GM21515 (cell line): ENCODE results near the gene ACTN2.

Experiments used
- ATAC-seq: cut with Tn5 transposase; IDR thresholded peaks from one replicate; pipeline ENCODE4 v1.9.1; 2021; ENCODE audit not compliant: unreplicated experiment

The ACTN2 gene

DNA sequence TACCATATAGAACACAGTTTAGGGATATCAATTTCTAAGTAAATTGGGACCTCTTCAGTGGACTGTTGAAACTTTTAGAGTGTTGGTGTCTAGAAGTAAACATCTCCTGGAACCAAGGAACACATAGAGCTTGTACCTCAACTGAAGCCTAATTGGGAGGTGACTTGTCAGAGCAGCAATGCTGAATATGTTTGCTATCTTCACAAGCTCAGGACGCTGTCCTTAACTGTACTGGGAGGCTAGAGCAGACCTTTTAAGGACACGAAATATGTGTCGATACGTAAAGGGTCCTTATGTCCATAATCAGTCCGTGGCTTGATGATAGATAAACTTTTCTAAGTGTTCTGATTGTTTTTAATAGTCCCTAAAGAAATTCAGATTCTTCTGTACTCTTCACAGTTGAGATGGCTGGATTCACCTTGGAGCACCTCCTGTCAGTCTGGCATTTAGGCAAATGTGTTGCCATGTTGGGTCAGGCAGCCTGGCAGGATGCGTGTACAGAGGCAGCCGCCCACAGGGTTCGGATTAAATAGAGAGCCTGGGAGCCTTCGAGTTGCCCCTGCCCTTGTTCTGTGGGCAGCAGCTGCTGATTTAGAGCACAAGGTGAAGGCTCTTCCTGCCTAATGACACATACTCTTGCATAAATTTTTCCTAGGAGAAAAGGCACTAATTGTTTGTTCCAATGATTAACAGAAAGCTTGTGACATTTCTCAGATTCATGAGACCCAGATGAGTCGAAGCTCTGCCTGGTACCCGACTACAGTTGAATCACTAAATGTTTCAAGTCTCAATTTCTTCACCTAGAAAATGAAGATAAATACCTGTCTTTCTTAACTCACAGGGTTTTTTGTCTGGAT is 3.6 kb downstream of the ACTN2 start:
- ATAC-seq: no peak

DNA sequence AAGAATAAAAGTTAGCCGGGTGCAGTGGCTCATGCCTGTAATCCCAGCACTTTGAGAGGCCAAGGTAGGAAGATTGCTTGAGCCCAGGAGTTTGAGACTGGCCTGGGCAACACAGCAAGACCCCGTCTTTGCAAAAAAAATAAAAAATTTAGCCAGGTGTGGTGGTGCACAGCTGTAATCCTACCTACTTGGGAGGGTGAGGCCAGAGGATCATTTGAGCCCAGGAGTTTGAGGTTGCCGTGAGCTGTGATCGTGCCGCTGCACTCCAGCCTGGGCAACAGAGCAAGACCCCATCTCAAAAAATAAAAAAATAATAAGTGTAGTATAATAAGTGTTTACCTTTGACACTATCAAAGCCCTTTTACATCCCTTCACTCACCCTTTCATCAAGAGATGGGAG is 5.0 kb downstream of the ACTN2 start:
- no peak for ATAC-seq

DNA sequence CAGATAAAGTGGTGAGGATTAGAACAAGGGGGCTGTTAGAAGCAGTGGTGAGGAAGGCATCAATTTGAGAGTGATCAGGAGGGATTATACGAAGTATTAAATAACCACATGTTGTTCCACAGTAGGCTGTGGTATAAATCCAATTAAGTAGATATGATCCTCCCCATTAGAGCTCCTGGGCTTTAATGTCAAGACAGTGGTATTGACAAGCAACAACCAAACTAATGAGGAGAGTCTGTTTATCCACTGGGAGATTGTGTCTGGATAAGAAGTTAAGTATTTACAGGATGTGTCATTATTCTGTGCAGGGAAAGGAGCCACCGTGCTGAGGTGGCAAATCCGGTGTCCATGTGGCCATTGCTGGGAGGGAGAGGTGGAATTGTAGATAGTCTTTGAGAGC is 5.8 kb downstream of the ACTN2 start:
- ATAC-seq: no peak

DNA sequence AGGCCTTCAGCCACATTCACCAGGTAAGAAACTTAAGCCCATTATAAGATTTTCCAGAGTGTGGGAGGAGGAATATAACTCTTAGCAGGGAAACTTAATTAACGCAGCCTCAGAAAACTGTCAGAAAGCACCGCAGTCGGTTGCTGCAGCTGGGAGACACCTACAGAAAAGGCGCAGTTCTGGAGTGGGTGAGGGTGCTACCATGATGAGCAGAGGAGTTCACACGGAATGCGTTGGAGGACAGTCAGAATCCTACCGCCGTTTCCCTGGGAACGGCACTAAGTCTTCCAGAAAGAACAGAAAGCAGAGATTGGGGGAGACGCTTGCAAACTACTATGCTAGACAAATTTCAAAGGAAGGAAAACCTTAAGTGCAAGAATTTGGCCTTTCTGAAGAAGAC is 6.4 kb downstream of the ACTN2 start:
- ATAC-seq: no peak

DNA sequence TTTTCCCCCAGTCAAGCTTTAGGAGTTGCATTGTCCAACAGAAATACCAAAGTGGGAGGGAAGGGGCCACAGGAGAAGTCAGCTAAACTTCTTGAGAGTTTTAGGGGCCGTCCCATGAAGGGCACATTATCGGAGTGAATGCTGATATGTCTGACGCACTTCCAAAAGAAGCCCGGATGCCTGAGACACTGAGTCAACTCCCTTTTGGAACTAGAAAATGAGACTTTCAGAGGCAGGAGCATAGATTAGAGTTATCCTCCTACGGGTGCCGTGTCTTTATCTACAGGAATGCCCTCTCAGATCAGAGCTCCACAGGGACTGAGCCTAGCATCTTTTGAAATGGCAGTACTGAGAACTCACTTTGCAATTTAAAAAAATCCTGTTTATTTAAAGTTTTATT is 13.1 kb downstream of the ACTN2 start:
- ATAC-seq: no peak

DNA sequence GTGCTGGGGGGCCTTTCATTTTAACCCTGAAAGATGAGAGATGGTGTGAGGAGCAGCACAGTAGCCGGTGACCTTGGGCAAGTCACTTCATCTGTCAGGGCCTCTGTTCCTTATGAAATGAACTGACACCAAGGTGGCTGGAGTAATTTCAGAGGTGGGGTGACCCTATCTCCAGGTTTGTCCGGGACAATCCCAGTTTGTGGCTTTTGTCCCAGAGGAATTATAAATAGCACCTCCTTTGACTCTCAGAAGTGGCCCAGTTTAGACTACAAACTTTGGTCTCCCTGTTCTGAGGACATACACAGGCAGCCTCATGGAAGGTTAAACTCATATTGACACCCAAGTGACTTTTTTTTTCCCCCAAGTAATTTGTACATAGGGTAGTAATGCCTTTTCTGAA is 14.6 kb downstream of the ACTN2 start:
- no peak for ATAC-seq

DNA sequence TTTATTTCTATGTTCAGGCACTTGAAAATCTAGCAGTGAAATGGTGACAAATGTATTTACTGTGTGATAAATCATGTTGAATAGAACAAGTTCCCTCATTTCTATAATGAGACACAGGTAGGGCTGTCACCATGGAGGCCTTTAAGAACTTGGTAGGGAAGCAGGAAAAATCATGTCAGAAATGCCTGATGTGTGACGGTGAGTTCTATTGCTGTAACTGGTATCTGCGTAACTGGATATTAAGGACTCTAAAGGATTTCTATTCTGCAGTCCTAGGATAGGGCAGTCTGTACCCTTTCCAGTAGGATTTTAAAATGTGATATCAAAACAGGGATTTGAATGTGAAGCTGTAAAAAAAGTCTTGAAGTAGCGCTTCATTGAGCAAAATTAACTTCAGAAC is 15.5 kb downstream of the ACTN2 start:
- ATAC-seq: no peak

DNA sequence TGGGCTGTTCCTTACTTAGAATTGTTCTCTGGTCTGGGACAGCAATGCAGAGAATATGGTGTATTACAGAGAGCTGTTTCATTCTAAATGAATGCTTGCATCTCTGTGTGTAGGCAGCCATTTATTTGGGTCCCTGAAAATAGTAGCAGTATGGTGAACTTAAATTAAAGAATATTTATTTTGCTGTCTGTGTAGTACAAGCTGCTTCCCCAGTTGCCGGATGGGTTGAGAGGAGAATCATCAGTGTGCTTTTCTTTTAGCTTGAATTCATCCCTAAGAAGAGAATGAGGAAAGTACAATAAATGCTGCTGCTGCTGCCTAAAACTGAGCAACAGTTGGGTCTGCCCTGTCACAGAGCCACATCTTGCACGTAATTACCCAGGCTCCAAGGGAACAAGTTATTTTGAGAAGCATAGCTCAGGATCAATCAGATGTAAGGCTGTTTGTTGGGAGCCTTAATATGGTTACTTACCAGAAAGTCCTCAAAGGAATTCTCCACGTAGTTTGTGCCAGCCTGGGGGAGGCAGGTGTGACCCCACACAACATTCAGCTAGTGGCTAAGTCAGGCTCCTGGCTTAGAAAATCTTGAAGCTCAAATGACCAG is 16.6 kb downstream of the ACTN2 start:
- no peak for ATAC-seq

DNA sequence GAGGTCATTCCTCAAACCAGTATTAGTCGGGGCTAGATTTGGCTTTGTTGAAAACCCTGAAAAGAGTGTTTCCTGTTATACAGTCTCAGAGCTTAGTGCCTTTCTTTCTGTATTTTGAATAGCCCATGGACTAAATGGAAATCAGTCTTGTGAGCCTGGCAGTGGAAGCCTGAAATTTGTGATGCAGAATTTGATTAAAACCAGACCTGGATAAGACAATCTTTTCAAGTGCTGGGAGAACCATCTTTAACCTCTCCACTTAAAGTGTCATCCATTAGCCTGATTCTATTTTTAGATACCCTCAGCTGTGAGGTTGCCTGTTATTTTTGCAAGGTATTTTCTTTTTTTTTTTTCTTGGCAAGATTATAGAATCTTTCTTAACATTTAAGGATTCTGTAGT is 19.5 kb downstream of the ACTN2 start:
- ATAC-seq: no peak

DNA sequence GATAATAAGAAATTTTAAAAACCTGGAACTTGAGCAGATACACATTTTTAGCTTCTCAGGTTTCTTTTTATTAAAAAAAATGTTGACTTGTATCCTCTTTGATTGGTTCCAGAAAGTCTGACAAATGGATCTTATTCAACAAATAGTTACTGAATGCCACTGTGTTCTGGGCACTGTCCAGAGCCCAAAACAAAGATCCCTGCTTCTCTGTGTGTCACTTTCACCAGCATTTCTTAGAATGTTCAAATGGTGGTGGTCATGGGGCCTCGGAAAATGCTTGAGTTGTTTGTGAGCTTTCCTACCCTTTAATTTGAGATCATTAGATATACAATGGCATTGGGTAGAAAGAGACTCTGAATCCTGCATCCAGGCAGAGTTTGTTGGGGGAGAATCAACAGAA is 19.9 kb downstream of the ACTN2 start:
- ATAC-seq: no peak

DNA sequence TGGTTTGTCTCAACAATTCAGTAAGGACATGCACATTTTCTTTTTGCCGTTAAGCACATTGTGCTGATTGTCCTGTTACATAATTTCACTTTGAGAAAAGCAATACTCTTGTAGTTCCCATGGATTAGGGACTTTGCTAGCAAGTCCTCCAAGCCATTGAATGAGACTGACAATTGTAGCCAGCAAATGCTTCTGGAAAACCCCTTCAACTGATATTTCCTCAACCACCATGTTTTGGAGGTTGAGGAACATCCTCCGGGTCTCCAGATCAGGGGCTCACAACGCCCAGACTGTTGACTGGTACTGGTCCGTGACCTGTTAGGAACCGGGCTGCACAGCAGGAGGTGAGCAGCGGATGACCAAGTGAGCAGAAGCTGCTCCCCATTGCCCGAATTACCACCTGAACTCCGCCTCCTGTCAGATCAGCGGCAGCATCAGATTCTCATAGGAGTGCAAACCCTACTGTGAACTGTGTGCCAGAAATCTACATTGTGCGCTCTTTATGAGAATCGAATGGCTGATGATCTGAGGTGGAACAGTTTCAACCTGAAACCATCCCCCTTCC is 24.1 kb downstream of the ACTN2 start:
- no peak for ATAC-seq

DNA sequence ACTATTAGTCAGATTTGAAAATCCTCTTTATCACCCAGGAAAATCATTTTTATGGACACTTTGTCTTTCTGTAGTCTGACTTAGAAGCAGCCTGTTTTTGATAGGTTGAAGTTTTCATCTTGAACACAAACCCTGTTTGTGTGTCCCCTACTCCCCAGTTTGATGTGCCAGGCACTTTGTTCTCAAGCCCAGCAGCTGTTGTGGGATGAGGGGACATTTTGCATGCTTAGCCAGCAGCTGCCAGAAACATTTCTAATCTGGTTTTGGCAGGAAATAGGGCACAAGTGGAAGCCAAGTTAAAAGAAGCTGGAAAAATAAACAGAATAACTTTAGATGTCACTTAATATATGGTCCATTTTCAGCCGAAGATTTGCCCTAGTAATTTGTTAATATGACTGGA is 29.9 kb downstream of the ACTN2 start:
- no peak for ATAC-seq

DNA sequence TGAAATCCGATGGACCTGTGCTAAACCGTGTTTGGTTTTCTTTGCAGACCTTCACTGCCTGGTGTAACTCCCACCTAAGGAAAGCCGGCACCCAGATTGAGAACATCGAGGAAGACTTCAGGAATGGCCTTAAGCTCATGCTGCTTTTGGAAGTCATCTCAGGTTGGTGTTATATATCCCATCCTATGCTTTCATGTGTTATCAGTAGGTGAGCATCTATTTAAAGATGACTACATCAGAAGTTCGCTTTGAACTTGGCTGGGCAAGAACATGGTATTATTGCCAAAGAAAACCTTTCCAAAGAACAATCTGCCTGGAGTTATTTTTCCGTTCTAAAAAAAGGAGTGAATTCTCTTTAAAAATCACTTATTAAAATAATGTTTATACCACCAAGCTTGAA is 31.5 kb downstream of the ACTN2 start:
- ATAC-seq: no peak

DNA sequence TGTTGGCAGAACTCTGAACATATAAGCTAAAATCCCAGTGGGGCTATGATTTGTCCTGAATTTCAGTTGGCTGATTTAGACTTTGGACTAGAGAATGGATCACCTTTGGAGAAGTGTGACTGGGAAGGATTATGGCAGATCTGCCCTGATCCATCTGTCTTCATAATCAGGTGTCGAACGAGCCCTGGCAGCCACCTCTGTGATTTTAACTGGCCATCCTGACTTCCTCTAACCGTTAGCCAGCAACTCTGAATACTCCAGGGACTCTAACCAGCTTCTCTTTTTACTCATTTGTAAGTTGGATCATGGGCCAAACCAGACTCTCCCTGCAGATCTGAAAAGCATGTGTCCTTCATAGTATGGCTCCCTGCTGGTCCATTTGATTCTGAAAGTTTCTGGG is 32.0 kb downstream of the ACTN2 start:
- ATAC-seq: no peak

DNA sequence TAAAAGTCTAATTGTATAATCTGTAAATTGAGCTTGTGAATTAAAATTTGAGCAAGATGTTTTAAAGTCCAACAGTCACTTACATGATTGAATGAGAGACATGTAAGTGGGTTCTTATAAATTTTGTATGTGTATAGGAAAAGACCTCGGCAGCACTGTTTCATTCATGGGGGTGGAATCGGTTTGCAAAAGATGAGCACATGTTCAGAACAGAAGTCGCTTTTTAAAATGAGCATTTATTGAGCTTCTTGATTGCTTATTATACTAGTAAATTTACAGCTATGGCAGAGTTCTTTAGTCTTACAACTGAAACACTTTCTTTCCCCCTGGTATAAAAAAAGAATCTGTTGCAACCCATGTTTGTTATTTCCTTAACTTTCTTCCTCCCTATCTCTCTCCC is 33.9 kb downstream of the ACTN2 start:
- ATAC-seq: no peak

DNA sequence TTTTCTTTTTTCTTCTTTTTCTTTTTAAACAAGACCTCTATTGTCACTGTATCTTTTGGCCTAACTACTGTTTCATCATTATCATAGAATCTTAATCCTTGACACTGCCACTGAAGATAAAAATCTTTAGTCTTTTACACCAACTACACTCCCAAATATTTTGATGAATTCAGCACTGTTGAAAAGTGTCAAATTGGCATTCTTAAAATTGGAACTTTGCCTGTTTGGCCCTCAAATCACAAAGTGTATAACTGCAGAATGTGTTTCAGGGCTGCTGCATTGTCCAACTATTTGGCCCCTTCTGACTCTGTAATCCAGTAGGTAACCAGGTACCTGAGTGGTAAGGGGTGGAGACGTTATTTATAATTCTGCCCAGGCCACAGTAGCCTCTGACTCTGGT is 34.3 kb downstream of the ACTN2 start:
- no peak for ATAC-seq

DNA sequence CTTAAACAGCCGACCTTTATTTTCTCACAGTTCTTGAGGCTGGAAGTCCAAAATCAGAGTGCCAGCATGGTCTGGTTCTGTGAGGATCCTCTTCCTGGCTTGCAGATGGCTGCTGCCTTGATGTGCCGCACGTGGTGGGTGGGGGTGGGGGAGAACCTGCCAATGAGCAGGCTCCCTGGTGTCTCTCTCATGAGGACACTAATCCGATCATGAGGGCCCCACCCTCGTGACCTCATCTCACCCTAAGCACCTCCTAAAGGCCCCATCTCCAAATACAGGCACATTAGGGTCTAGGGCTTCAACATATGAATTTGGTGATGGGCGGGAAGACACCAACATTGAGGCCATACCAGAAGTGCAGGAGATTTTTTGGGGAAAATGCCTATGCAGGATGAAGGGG is 37.8 kb downstream of the ACTN2 start:
- no peak for ATAC-seq

DNA sequence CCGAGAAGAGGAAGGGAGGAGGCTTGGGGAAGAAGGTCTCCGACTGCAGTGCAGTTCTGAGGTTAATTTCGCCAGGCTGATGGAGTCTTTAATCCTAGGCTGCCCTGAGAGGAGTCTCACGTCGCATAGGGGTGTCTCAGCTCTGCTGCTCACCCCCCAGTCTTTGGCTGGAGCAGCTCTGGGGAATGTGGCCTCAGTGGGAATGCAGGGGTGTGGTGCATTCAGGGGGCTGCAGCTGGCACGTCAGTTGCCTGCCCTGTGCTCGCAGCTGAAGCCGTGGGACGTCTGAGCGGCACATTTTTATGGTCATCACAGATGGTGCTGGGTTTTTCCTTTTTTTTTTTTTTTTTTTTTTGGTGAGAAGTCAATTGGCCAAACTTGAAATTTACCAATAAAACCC is 38.2 kb downstream of the ACTN2 start:
- no peak for ATAC-seq

DNA sequence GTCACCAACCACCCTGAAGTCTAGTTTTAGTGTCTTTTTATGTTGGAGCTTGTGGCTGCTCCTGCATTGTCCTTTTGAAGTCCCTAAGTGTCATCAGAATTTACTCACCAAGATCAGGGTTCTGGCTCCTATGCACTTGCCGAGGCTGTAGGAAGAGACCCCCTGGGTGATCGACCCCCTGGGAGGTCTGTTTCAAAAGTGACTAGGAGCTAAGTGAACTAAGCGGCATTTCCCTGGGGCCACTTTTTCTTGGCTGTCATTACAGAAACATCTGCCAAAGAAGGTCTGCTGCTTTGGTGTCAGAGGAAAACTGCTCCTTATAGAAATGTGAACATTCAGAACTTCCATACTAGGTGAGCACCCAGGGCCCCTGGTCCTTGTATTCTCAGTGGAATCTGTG is 39.4 kb downstream of the ACTN2 start:
- no peak for ATAC-seq

DNA sequence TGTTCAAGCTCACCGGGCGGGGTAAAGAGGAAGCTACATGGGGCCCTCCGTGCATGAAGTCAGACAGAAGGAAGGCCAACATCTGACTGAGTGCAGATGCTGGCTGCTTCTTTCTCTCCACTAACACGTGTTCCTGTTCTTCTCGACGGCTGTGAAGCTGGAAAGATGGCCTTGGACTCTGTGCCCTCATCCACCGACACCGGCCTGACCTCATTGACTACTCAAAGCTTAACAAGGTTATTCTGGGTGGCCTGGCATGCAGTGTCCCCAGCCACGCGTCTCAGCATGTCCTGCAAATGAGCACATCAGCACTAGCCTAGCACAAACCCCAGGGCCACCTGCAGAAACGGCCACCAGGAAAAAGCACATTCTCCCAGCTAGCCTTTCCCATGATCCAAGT is 41.2 kb downstream of the ACTN2 start:
- no peak for ATAC-seq

DNA sequence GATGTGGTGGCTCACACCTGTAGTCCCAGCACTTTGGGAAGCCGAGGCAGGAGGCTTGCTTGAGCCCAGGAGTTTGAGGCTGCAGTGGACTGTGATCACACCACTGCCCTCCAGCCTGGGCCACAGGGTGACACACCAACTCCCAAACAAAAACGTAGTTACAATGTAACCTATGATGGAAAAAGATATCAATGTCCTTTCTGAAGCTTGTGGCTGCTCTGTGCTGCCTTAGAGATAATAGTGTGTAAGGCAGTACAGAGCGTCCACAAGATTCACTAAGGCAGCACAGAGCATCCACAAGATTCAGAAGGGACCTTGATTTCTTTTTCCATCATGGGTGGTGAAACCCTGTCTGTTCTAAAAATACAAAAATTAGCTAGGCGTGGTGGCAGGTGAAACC is 42.5 kb downstream of the ACTN2 start:
- no peak for ATAC-seq

DNA sequence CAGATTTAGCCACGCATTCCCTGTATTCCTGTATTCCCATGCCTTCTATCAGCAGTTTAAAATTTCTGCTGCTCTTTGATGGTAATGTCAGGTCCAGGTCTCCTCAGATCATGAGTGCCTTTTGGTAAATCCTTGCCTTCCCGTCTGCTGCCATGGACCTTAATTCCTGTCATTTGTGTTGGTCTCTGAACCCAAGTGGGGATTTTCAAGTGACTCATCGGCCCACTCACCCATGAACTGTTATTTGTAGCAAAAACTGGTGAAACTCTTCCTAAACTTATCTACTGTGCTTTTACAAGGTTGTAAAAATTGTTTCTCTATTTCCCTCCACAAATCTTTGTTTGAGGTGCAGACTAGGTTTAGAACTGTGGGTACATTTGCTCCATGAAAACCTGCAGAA is 47.4 kb downstream of the ACTN2 start:
- ATAC-seq: no peak
